Measurements from ENCODE around the gene NSUN4.

Gene NSUN4

DNA sequence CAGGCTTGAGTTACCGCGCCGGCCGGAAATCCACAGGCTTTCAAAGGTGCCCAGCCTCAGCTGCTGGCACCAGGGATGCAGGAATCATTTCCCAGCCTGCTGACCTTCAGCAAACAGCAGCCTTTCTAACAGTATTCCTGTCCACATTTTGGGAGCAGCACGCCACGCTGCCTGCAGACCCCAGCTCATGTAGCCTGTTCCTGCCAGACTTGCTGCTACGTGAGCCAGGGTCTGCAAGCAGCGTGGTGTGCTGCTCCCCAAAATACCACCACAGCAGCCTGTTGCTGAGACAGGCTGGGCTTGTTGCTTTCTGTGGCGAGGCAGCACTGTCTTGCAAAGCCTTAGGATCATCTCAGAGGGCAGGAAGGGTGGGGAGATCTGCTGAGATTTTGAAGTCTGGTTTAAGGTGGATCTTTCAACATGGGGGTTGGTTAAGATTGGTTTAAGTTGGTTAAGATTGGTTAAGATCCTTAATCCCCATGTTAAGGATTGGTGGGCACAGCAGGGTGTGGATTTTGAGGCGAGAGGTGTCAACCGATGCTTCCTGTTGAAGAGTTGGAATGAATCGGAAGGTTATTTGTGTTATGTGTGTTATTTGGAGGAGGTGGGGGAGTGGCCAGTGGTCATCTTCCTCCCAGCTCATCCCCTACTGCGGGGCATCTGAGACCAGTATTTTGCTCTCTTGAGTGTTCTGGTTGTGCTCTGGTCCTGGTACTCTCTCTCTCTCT lies 66.4 kb downstream of the NSUN4 start:
- no peak for DNase-seq (ENCODE audit: low read depth)

DNA sequence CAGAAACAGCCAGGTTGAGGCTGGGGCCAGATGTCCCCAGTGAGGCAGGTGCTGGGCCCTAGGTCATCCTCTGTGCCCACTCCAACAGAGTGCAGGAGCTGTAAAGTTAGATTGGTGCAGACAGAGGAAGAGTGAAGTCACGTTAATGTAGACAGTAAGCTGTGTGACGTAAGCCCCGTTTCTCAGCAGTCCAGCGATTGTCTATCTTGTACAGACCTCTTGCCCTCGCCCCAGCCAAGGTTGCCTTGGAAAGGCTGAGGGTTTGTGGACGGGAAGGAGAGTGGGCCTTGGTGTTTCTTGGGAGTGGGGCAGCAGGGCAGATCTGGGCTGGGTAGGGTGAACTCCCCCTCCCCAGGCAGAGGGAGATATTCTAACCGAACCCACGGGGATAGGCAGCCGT lies 67.0 kb downstream of the NSUN4 start:
- no peak for DNase-seq (ENCODE audit: low read depth)

DNA sequence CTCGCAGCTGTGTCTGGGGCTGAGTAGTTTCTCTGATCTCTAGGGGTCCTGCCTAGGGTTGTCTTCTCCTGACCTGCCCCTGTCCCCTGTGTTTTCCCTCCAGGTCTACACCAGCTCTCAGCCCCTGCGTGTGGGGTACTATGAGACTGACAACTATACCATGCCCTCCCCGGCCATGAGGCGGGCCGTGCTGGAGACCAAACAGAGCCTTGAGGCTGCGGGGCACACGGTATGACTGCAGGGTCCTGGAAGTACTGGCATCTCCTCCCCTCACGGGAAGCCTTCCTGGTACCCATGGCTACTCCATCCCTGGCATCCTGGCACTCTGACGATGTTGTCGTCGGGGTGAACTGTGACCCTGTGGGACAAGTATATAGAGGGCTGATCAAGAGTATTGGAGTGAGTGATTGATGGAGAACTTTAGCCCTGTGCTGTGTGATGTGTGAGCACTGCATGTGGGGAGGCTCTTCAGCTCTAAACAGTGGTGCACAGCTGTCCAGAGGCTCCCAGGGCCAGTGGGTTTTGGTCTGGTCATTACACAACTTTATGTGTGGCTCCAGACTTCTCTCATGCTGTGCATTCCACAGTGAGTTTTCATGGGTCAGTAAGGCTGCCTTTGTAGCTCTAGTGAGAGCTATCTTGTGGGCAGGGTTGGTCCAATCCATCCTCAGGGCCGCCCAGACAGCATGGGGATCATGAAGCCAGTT lies 67.9 kb downstream of the NSUN4 start:
- no peak for DNase-seq (ENCODE audit: low read depth)

DNA sequence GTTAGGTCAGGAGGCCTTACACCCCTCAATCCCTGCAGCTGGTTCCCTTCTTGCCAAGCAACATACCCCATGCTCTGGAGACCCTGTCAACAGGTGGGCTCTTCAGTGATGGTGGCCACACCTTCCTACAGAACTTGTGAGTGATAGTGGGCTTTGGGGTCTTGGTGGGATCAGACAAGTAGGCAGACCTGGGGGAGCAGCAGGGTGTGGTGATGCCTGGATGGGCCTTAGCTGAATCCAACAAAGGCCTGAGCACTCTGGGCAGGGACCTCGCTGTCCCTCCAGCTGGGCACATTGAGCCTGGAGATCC lies 68.4 kb downstream of the NSUN4 start:
- DNase-seq (ENCODE audit: low read depth) = no peak

GRCh38 chr1:46410156-46411009 lies 69.8 kb downstream of the NSUN4 start:
- DNase-seq (ENCODE audit: low read depth) = no peak

DNA sequence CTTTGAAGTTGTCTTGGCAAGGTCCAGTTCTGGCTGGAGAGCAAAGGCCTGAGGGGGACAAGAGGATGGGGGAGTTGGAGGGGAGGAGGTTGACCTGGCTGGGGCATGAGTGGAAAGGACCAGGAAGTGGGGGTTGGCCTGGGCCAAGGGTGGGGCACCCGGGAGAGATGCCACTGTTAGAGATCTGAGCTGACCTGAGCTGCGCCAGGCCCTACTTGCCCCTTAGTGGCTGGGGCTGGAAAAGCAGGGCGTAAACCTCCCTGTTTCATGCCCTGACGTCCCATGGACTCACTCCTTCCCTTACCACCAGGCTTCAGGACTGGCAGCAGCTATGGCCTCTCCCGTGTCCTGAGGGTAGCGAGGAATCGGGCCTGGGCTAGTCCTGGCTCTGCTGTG lies 70.4 kb downstream of the NSUN4 start:
- no peak for DNase-seq (ENCODE audit: low read depth)
